Keratinocyte (primary cell): Measurements from ENCODE around the gene ULK3.

Source experiments
- CTCF ChIP-seq, 3 experiments: IDR thresholded peaks in 1 of 3; conservative IDR thresholded peaks in 1 of 3; optimal IDR thresholded peaks in 1 of 3; 2 replicates in 2 of 3; 3 replicates in 1 of 3; pipeline versions ENCODE3 to v1.5.1; 2011; ENCODE audit warnings: low read length in 3 of 3, mild to moderate bottlenecking in 3 of 3, moderate library complexity in 2 of 3, control low read depth in 1 of 3, inconsistent platforms in 1 of 3; ENCODE audit not compliant: insufficient read depth in 2 of 3; ENCODE audit errors: extremely low read depth in 1 of 3
- EZH2 ChIP-seq: IDR thresholded peaks from one replicate; pipeline ENCODE4 v1.6.1; 2012; ENCODE audit warnings: inconsistent platforms, mild to moderate bottlenecking, low read length, moderate library complexity

GRCh38 chr15:74801311-74801997, 41.5 kb downstream of the ULK3 start:
- TF ChIP-seq EZH2: no peak
- no peak for TF ChIP-seq CTCF (optimal IDR thresholded peaks at IDR 0.05 in 1 of 3, IDR thresholded peaks at IDR 0.05 in 1 of 3, conservative IDR thresholded peaks at IDR 0.05 in 1 of 3; ENCODE audit: extremely low read depth in 1 of 3, insufficient read depth in 2 of 3, low read length in 3 of 3)
